GM13977 (cell line): ENCODE results near the gene DACT3.
A peak's percentile ranks its signal among the peaks of the same experiment; 100 is the strongest.

Experiments
- DNase-seq: peaks from one replicate; pipeline ENCODE4 v3.0.0; 2012; ENCODE audit warnings: low spot score
- CTCF ChIP-seq: IDR thresholded peaks from 2 replicates; pipeline ENCODE4 v1.5.1; 2012; ENCODE audit warnings: mild to moderate bottlenecking, control low read depth; ENCODE audit not compliant: insufficient read depth; ENCODE audit errors: extremely low read depth, missing control alignments
- in situ Hi-C: fragments of 300-500 bp; cut with MboI; formaldehyde crosslinking; loops from one replicate; pipeline ENCODE4 v1.12.0; 2022; ENCODE audit warnings: low sequenced_read_pairs, low pct_unique_long_range_greater_than_20kb, mixed read lengths, inconsistent platforms; ENCODE audit not compliant: unreplicated experiment

Gene DACT3

GRCh38 chr19:46661020-46661731, at the start of gene DACT3:
Gene DACT3, minus strand, starts transcription at chr19:46661182. Its CDS starts 118 bp downstream, at chr19:46661064.
- no peak for TF ChIP-seq CTCF
- DNase-seq = peak; percentile 100
- in situ Hi-C loops = loop anchor here (5.0 to 10.0 kb wide), 2 partner anchors 49 to 126 kb away; no protein-coding TSS in a partner anchor

- TF ChIP-seq CTCF = no peak
- in situ Hi-C loops = no loop called here
- no peak for DNase-seq
These were observed 49.7 kb upstream of the DACT3 start for GRCh38 chr19:46710687-46711086.

- in situ Hi-C loops = no loop called here
- DNase-seq = peak; percentile 92
- TF ChIP-seq CTCF = peak; percentile 89
These were observed 43.5 kb upstream of the DACT3 start for GRCh38 chr19:46704379-46705076.

GRCh38 chr19:46700704-46701103, 39.7 kb upstream of the DACT3 start:
- DNase-seq = no peak
- no peak for TF ChIP-seq CTCF
- in situ Hi-C loops = no loop called here

GRCh38 chr19:46698395-46699321, 37.7 kb upstream of the DACT3 start:
- DNase-seq = no peak
- TF ChIP-seq CTCF = no peak
- in situ Hi-C loops = no loop called here

GRCh38 chr19:46697204-46697960, 36.4 kb upstream of the DACT3 start:
- in situ Hi-C loops = no loop called here
- TF ChIP-seq CTCF = no peak
- DNase-seq = no peak
